Retinal pigment epithelial cell (primary cell): ENCODE results near the gene RALGDS.

ENCODE experiments used
- DNase-seq: peaks from one replicate; pipeline ENCODE4 v3.0.0-alpha.2; 2010; ENCODE audit warnings: low read depth
- H3K4me3 ChIP-seq: 2 replicates; pipeline ENCODE4 v1.5.1; 2011; ENCODE audit warnings: mild to moderate bottlenecking, low read length, control low read depth, moderate library complexity
- CTCF ChIP-seq: conservative IDR thresholded peaks from 2 replicates; pipeline ENCODE4 v1.5.1; 2011; ENCODE audit warnings: low read depth, low read length, control low read depth, inconsistent platforms

The RALGDS gene

GRCh38 chr9:133158695-133159094 lies 37.7 kb upstream of the RALGDS start:
- H3K4me3 ChIP-seq, result no peak overlapping the region
- DNase-seq, result no peak
- TF ChIP-seq CTCF, result no peak

DNA sequence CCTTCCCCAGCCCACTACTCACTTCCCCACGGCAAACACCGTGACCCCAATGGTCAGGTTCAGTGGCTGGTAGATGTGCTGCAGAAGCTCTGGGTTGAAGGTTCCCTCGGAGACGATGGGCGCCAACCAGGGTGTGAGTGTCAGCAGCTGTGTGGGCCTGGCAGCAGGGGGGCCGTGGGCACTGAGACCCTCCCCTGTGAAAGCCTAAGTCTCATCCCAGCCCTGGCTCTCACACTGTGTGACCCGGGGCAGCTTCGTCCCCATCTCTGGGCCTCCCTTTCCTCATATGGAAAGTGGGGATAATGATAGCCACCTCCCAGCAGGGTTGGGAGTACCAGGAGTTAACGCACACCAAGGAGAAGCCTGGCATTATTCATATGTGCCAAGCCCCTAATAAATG lies 34.1 kb upstream of the RALGDS start:
- no peak overlapping the region for H3K4me3 ChIP-seq
- no peak for DNase-seq
- TF ChIP-seq CTCF, result no peak

- DNase-seq, result no peak
- H3K4me3 ChIP-seq, result no peak overlapping the region
- TF ChIP-seq CTCF, result no peak
Measured at GRCh38 chr9:133154097-133154989, 33.3 kb upstream of the RALGDS start.

DNA sequence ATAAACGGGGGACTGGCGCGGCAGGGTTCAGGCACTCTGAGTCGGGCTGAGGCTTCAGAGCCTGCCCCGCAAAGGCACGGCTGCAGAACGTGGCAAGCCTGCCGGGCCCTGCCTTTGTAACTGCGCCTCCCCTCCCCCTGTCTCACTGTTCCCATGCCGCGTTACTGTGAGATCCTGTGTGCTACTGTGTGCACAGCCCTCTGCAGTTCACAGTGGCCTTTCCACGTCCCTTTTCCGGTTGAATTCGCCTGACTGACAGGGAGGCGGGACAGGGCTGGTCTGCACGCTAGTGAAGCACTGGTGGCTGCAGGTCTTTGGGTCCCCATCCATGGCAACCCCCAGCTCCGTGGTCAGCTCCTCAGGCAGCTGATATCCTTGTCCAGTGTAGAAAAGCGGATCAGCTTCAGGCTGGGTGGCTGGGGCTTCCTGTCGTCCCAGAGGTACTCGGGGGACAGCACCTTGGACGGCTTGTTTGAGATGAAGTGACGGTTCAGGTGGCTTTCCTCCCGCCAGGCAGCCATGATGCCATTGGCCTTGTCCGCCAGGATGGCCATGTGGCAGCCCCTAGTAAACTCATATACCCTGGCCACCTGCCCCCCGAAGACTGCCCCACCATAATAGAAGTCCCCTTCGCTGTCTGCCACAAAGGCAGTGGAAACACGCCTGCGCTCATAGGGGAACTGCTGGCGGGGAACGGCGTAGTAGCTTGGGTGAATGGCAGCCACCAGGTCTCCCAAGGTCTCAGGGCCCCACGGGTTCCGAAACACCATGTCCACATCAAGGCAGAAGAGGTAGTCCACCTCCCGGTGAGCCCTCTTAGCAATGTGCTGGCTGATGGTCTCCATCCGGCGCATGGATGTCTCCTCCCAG lies 32.4 kb upstream of the RALGDS start:
- no peak for TF ChIP-seq CTCF
- no peak for DNase-seq
- no peak overlapping the region for H3K4me3 ChIP-seq

GRCh38 chr9:133151601-133152525 lies 30.8 kb upstream of the RALGDS start:
- DNase-seq, result no peak
- H3K4me3 ChIP-seq, result no peak overlapping the region
- TF ChIP-seq CTCF, result no peak

DNA sequence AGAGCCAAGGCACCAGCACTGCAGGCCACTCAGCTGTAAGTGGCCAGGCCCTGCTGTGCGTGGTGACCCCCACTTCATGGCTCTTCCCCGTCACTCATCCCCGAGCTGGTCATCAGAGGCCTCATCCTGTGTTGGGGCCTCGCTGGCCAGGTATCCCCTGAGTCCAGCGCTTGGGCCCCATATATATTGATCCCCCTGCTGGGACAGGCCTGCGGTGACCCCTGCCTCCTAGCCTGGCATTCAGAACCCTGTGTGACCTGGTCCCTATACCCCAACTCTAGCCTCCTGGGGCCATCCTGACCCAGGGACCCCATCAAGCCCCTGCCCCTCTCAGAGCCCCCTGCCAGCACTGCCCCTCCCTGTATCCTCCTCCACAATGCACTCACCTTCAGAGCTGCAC lies 30.0 kb upstream of the RALGDS start:
- H3K4me3 ChIP-seq, result no peak overlapping the region
- DNase-seq, result no peak
- TF ChIP-seq CTCF, result no peak
